ENCODE results near the gene TEAD1. TPM values are rescaled to one million over a fixed set of nuclear protein-coding genes. Genes with fewer than 3 reads are reported as not detected.

Gene TEAD1
- total and polyA plus RNA-seq, 2 experiments from 2014 or later: 24.5 to 103 TPM

GRCh38 chr11:12951376-12951775 lies 277.2 kb downstream of the TEAD1 start:
- DNase-seq (ENCODE audit: low spot score): no peak
- Histone ChIP-seq H3K4me2 (no peak overlapping the region), H3K27ac (ENCODE audit: low read depth) (no peak overlapping the region), H3K79me2 (replicated peaks; ENCODE audit: insufficient read depth) (no peaks in the 10 kb centered on the region), H3F3A (replicated peaks; ENCODE audit: low read depth) (no peaks in the 10 kb centered on the region), H3K4me3 (no peak overlapping the region), H3K36me3 (ENCODE audit: insufficient read depth) (no peaks in the 10 kb centered on the region), H2AFZ (no peak overlapping the region), H3K27me3 (ENCODE audit: insufficient read depth) (no peaks in the 10 kb centered on the region), H3K4me1 (ENCODE audit: insufficient read depth) (no peaks in the 10 kb centered on the region), H3K9me2 (ENCODE audit: insufficient read depth) (0 out of 2 replicates have a peak, but pooled peaks cover 8% of the 10 kb centered on the region), H4K20me1 (replicated peaks; ENCODE audit: insufficient read depth) (no peaks in the 10 kb centered on the region)
- peaks cover 14% of the 10 kb centered on the region; the same call in 2 of the 3 replicates for H3K36me3 Mint-ChIP-seq (ENCODE audit: low read depth)
- no peak for ATAC-seq
- peaks cover 31% of the 10 kb centered on the region; the same call in 2 of the 3 replicates for H3K9me3 Mint-ChIP-seq
- no peak overlapping the region for H3K27ac Mint-ChIP-seq
- peaks cover 5% of the 10 kb centered on the region for H3K4me1 Mint-ChIP-seq
- no peak overlapping the region for H3K4me3 Mint-ChIP-seq
- H3K27me3 Mint-ChIP-seq (ENCODE audit: insufficient read depth, low read depth, poor library complexity): no peaks in the 10 kb centered on the region
- TF ChIP-seq ZNF462 (CRISPR knock-in tag; IDR thresholded peaks at IDR 0.05) (no peak), CTCF (conservative IDR thresholded peaks at IDR 0.05; ENCODE audit: low read depth in 2 of 2) (no peak), EZH2 (IDR thresholded peaks at IDR 0.05; ENCODE audit: low read depth, unreplicated experiment) (no peak), ZNF331 (CRISPR knock-in tag; IDR thresholded peaks at IDR 0.05; ENCODE audit: low read depth) (no peak), ZNF114 (CRISPR knock-in tag; IDR thresholded peaks at IDR 0.05) (no peak), EZH2phosphoT487 (IDR thresholded peaks at IDR 0.05; ENCODE audit: unreplicated experiment) (no peak), JUNB (IDR thresholded peaks at IDR 0.05; ENCODE audit: unreplicated experiment) (no peak)
